Activated CD4-positive, alpha-beta T cell treated with anti-CD3 and anti-CD28 coated beads, Interleukin-2, Interleukin-4, amounts not matched to agents 100 ng/mL and 50 ng/mL, durations not matched to agents 16 hours and 8 hours (primary cell): Measurements from ENCODE around the gene PROSER1.
A peak's percentile ranks its signal among the peaks of the same experiment; 100 is the strongest.
"Not testable (repeated sequence)": the region's sequence is repeated elsewhere in the genome, so short reads cannot be mapped to it uniquely, and the experiment has no call there.

Experiments used
- DNase-seq: peaks from one replicate; pipeline ENCODE4 v3.0.0-alpha.2; 2020; ENCODE audit warnings: low spot score

PROSER1 gene

GRCh38 chr13:39037880-39038568 lies at the start of gene PROSER1, which contains the start of gene NHLRC3:
PROSER1 (minus strand) TSS chr13:39038089; CDS start chr13:39037242, 847 bp downstream.
NHLRC3 (plus strand) TSS chr13:39038456; CDS start chr13:39038640, 184 bp downstream.
- peak; percentile 80 for DNase-seq

DNA sequence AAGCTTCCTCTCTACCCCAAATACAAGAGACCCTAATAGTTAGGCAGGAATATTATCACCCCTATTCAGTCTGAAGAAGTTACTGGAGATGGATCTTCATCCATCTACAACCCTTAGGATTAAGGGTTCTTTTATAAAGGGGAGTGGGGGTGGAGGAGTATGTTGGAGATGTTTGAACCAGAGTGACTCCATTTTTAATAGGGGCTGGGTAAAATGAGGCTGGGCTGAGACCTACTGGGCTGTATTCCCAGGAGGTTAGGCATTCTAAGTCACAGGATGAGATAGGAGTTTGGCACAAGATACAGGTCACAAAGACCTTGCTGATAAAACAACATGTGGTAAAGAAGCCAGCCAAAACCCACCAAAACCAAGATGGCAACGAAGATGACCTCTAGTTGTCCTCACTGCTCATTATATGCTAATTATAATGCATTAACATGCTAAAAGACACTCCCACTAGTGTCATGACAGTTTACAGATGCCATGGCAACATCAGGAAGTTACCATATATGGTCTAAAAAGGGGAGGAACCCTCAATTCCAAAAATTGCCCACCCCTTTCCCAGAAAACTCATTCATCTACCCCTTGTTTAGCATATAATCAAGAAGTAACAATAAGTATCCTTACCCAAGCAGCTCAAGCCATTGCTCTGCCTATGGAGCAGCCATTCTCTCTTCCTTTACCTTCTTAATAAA lies 48.5 kb upstream of the PROSER1 start:
- not testable (repeated sequence) for DNase-seq

DNA sequence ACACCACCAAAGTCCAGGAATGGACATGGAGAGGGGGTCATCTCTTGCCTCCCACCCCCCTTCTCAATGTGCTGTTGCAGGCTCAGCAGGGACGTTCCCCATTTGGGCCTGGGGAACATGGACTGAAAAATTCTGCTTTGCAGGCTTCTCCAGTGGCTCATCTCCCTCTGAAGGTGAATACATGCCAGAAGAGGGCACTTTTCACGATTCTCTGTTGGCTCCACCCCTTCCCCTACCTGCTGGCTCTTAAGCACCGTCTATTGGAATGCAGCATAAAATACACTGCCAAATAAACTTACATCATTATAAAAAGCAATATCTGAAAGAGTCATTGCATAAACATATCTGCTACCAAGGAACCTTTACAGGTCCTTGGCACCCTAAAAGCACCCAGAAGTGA lies 36.1 kb upstream of the PROSER1 start:
- no peak for DNase-seq

DNA sequence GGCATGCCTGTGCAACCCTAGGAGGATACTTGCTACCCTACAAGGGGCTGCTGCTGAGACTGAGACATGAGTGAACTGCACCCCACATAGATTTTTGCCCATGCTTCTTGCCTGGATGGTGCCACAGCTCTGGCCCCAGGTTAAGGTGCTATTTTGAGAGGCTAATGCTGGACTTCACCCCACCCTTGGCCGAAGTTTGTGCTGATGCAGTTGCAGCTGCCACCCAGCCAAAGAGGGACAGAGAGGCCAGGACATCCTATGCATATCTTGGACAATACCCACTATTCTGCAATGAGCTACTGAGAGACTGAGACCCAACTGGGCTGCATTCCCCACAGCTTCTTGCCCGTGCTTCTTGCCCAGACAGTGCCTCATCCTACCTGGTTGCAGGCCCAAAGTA lies 35.0 kb upstream of the PROSER1 start:
- DNase-seq = no peak

GRCh38 chr13:39062004-39062403 lies 24.1 kb upstream of the PROSER1 start:
- DNase-seq = no peak

DNA sequence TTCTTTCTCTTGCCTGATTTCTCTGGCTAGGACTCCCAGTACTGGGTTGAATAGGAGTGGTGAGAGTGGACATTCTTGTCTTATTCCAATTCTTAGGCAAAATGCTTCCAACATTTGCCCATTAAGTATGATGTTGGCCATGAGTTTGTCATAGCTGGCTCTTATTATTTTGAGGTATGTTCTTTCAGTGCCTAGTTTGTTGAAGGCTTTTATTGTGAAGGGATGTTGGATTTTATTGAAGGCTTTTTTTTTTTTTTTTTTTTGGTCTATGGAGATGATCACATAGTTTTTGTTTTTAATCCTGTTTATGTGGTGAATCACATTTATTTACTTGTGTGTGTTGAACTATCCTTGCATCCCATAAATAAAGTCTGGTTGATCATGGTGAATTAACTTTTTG lies 20.2 kb upstream of the PROSER1 start:
- no peak for DNase-seq

DNA sequence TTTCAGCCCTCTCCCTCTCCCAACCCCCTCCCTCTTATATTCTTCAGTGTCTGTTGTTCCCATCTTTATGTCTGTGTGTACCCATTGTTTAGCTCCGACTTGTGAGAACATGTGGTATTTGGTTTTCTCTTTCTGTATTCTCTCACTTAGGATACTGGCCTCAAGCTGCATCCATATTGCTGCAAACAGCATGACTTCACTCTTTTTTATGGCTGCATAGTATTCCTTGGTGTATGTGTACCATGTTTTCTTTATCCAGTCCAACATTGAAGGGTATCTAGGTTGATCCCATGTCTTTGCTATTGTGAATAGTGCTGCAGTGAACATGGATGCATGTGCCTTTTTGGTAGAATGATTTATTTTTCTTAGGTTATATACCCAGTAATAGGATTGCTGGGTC lies 18.1 kb upstream of the PROSER1 start:
- no peak for DNase-seq

DNA sequence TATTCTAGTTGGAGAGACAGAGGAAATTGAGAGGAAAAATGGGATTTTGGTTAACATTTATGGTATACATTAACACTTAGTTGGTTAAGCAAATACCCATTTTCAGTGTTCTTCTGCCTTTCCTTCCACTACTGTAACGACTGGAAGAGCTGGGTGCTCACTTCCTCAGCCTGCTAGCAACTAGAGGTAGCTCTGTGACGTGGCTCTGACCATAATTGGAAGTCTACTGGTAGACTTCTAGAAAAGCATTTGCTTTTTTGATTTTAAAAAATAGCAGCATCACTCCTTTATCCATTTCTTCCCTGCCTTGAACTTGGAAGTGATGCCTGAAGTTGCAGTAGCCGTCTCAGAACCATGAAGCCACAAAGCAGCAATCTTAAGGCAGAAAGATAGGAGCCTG lies 16.2 kb upstream of the PROSER1 start:
- no peak for DNase-seq

GRCh38 chr13:39052944-39053343 lies 15.1 kb upstream of the PROSER1 start:
- DNase-seq = no peak

GRCh38 chr13:39051157-39051556 lies 13.3 kb upstream of the PROSER1 start:
- peak; percentile 32 for DNase-seq

DNA sequence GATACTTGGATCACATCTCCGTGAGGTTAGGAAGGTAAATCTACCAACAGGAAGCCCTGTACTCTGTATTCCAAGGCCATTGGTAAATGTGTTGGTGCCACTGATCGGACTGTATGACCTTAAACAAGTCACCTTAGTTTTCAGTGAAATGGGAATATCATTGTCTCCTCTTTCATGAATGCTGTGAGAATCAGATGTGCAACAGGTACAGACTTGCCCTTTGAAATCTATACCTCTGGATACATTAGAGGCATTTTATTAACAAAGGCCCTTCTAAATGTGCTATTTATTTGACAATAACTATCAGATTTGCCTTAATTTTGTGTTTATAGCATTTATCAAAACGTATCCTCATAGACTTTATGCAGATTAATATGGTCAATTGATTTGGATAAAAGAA lies 11.4 kb upstream of the PROSER1 start:
- DNase-seq = no peak

GRCh38 chr13:39048806-39049205 lies 10.9 kb upstream of the PROSER1 start:
- no peak for DNase-seq

DNA sequence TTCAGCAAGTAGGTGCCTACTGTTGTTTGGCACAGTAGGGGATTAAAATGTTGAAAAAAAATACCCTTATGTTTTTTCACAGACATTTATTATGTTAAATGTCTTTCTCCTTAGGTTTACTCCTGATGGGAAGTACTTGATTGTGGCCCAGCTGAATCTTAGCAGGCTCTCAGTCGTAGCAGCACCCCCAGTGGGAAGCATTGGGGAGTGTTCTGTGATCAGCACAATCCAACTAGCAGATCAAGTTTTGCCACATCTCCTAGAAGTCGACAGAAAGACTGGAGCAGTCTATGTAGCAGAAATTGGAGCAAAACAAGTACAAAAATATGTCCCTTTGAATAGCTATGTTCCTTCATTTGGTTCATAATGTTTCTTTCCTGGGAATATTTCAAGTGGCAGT lies 9.7 kb upstream of the PROSER1 start:
- DNase-seq = no peak

DNA sequence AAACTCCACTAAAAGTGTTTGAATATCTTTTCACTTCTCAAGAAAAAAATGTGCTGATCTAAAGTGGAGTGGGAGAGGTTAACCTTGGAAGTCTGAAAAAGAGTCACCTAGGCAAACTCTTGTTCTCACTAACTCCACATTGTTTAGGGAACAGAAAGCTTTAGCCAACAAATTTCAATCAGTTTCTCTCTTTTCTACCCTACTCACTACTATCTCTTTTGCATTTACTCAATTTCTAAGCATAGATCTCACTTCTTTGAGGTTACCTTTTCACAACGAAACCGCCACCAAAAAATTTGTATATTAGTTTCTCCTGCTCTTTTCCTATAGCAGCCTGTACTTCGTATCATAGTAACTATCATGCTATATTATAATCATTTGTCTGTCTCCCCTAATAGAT lies 6.6 kb upstream of the PROSER1 start:
- no peak for DNase-seq

- DNase-seq = no peak
These were observed 2.3 kb upstream of the PROSER1 start for GRCh38 chr13:39040206-39040605.

- DNase-seq = no peak
These were observed 1.2 kb upstream of the PROSER1 start for GRCh38 chr13:39039041-39039440.

DNA sequence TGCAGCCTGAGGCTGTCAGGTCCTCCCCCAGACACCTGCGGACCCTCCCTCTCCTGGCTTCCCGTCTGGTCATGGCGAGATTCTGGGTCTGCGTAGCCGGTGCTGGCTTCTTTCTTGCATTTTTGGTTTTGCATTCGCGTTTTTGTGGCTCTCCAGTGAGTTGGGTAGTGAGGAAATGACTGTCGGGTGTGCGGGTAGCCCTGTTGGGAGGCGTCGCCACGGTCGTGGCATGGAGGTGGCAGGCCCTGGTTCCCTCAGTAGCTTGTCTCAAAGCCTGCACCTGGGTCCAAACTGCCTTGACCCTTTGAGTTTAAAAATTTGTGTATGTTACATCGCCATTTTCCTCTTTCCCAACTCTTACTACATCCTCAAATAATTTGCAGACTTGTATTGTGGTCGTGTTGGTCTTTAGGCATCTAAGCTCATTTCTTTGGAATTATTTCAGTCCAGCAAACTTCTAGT lies 711 bp upstream of the PROSER1 start:
- DNase-seq = peak; percentile 75

DNA sequence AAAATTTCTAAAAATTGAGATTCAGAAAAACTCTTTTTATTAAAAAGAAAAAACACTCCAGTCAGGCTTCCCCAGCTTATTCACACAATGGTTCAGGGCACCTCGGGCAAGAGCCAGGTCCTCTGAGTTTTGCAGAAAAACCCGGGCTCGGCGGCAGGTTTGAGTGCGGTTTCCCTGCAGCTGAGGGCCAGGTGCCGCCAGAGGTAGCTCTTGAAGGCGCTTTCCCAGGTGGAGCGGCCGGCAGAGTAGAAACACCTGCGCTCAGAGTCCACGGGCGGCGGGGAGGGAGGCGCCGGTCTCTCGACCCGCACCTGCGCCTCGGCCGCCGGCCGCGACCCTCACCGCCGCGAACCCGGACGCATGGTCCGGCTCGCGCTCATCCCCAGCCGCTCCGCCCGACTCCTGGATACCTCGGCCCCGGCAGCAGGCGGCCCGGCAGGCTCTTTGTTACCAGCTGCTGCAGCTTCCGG lies 444 bp downstream of the PROSER1 start:
- DNase-seq = no peak

GRCh38 chr13:39036212-39036611 lies 1.7 kb downstream of the PROSER1 start:
- DNase-seq = peak; percentile 46

- no peak for DNase-seq
These were observed 2.1 kb downstream of the PROSER1 start for GRCh38 chr13:39035799-39036198.

DNA sequence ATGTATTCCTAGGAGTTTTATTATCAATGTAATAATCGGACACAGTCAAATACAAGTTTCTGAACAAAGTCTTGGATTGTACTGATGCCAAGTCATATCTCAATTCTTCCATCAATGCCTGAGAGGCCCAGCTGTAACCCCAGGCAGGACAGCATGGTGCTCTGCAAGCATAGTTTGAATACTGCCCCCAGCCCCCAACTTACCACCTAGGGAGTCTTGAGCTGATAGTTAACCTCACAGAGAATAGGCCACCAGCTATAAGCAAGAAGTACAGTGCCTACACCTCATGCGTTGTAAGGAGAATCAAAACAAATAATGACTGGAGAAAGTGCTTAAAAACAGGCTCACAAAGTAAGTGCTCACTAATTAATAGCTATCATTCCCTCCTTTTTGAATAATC lies 2.7 kb downstream of the PROSER1 start:
- DNase-seq = no peak

DNA sequence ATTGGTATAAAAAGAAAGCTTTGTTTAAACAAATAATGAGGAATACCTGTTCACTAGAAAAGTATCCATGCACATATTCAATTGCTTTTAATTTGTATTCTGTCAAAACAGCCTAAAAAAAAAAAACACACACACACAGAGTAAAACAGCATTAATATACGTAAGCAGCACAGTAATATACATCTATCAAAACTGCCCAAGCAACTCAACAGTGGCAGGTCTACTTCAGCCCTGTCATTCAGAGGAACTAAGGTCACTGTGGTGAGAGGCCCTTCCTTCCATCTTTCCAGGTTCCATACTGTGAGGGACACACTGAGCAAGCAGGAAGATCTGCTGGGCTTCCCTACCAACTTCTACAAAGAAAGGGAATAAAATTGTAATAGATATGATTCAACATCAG lies 3.8 kb downstream of the PROSER1 start:
- no peak for DNase-seq

- no peak for DNase-seq
These were observed 5.7 kb downstream of the PROSER1 start for GRCh38 chr13:39032150-39032549.
